Astrocyte of the cerebellum (primary cell): ENCODE results near the gene SSTR1.

Experiments used
- DNase-seq: peaks from one replicate; pipeline ENCODE4 v3.0.0-alpha.2; 2011; ENCODE audit warnings: low read depth
- H3K4me3 ChIP-seq: 2 replicates; pipeline ENCODE4 v1.5.1; 2011; ENCODE audit warnings: mild to moderate bottlenecking, low read depth, low read length, moderate library complexity
- CTCF ChIP-seq: IDR thresholded peaks from 2 replicates; pipeline ENCODE4 v1.5.1; 2012; ENCODE audit warnings: low read length, low read depth, moderate library complexity, mild to moderate bottlenecking; ENCODE audit errors: missing control alignments
- in situ Hi-C: cut with HindIII; loops from 2 replicates; pipeline ENCODE4 v1.10.0; 2017; ENCODE audit warnings: low sequenced_read_pairs

The SSTR1 gene

GRCh38 chr14:38226366-38226765 lies 18.7 kb downstream of the SSTR1 start:
- TF ChIP-seq CTCF = no peak
- no peak overlapping the region for H3K4me3 ChIP-seq
- in situ Hi-C loops = no loop called here
- no peak for DNase-seq

- in situ Hi-C loops = no loop called here
- H3K4me3 ChIP-seq = no peak overlapping the region
- no peak for DNase-seq
- TF ChIP-seq CTCF = no peak
These were observed 25.5 kb downstream of the SSTR1 start for GRCh38 chr14:38233218-38233617.

- DNase-seq = no peak
- H3K4me3 ChIP-seq = no peak overlapping the region
- in situ Hi-C loops = no loop called here
- no peak for TF ChIP-seq CTCF
These were observed 30.6 kb downstream of the SSTR1 start for GRCh38 chr14:38238332-38238731.

GRCh38 chr14:38238878-38239277 lies 31.2 kb downstream of the SSTR1 start:
- no peak for DNase-seq
- no peak for TF ChIP-seq CTCF
- in situ Hi-C loops = no loop called here
- no peak overlapping the region for H3K4me3 ChIP-seq

GRCh38 chr14:38243696-38244240 lies 36.1 kb downstream of the SSTR1 start:
- no peak for TF ChIP-seq CTCF
- in situ Hi-C loops = no loop called here
- no peak overlapping the region for H3K4me3 ChIP-seq
- no peak for DNase-seq

GRCh38 chr14:38248321-38249028 lies 40.8 kb downstream of the SSTR1 start:
- TF ChIP-seq CTCF = no peak
- in situ Hi-C loops = no loop called here
- H3K4me3 ChIP-seq = no peak overlapping the region
- no peak for DNase-seq
